Esophagus muscularis mucosa (tissue), 4 donors: Measurements from ENCODE around the gene STK4.

Experiments
- EP300 ChIP-seq: sonication (generic); formaldehyde crosslinking; IDR thresholded peaks from one replicate; pipeline ENCODE4 v1.6.1; 2017; ENCODE audit warnings: antibody characterized with exemption
- POLR2AphosphoS5 ChIP-seq, 2 donors: sonication (generic); formaldehyde crosslinking; IDR thresholded peaks; one replicate each; pipeline ENCODE4 v1.6.1; 2017; ENCODE audit warnings: antibody characterized with exemption in 2 of 2
- TF ChIP-seq, protein P1 (sequence below), 3 experiments: fragments of 200-600 bp in 2 of 3; fragments of 450-650 bp in 1 of 3; sonication (generic) in 2 of 3; IDR thresholded peaks; one replicate each; pipeline ENCODE4 v1.5.1; 2017 to 2019; ENCODE audit warnings: antibody characterized with exemption in 3 of 3, mild to moderate bottlenecking in 2 of 3, moderate library complexity in 1 of 3

DNA sequence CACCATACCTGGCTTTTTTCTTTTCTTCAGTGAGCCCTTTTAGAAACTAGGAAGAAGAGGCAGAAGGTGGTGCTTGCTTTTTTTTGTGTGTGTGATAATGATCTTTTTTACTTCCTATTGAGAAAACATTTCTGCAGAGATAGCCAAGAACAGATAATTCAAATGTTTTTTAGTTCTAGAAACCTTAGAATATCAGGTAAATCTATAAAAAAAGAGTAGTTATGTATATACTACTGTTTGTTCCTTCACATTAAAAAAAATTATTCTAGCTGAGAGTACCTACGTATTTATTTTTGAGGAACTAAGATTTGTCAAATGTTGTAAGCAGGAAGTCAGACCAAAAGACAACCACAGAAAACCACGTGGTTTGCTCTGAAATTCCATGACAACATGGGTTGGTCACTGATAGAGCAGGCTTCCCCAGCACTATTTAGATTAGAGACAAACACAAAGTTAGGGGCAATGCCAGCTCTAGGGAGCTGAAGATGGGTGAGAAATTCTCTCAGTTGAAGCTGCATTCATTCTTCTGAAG, 12.8 kb downstream of the STK4 start:
- TF ChIP-seq, protein P1, sequence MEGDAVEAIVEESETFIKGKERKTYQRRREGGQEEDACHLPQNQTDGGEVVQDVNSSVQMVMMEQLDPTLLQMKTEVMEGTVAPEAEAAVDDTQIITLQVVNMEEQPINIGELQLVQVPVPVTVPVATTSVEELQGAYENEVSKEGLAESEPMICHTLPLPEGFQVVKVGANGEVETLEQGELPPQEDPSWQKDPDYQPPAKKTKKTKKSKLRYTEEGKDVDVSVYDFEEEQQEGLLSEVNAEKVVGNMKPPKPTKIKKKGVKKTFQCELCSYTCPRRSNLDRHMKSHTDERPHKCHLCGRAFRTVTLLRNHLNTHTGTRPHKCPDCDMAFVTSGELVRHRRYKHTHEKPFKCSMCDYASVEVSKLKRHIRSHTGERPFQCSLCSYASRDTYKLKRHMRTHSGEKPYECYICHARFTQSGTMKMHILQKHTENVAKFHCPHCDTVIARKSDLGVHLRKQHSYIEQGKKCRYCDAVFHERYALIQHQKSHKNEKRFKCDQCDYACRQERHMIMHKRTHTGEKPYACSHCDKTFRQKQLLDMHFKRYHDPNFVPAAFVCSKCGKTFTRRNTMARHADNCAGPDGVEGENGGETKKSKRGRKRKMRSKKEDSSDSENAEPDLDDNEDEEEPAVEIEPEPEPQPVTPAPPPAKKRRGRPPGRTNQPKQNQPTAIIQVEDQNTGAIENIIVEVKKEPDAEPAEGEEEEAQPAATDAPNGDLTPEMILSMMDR (IDR thresholded peaks at IDR 0.05) = no peak
- no peak for TF ChIP-seq POLR2AphosphoS5 (IDR thresholded peaks at IDR 0.05)
- no peak for TF ChIP-seq EP300
